ENCODE measurements around the gene OTOP2. TPM values are rescaled to one million over a fixed set of nuclear protein-coding genes. Genes with fewer than 3 reads are reported as not detected.

The OTOP2 gene
- total RNA-seq, 2 donors from 2014 or later: 5.7 to 18.4 TPM

- Histone ChIP-seq H3K36me3 (no peaks in the 10 kb centered on the region), H3K4me3 (no peak overlapping the region), H3K9me3 (no peaks in the 10 kb centered on the region), H3K27me3 (peaks cover 17% of the 10 kb centered on the region), H3K4me1 (no peaks in the 10 kb centered on the region), H3K27ac (no peak overlapping the region), H3K9ac (ENCODE audit: low read depth in 2 of 2, low read length in 2 of 2) (no peak overlapping the region)
- no peak for TF ChIP-seq CTCF (IDR thresholded peaks at IDR 0.05)
- intact Hi-C loops (cut with DNase I): no loop called here
- DNase-seq: no peak
These were observed 17.2 kb downstream of the OTOP2 start for GRCh38 chr17:74941128-74941725.

DNA sequence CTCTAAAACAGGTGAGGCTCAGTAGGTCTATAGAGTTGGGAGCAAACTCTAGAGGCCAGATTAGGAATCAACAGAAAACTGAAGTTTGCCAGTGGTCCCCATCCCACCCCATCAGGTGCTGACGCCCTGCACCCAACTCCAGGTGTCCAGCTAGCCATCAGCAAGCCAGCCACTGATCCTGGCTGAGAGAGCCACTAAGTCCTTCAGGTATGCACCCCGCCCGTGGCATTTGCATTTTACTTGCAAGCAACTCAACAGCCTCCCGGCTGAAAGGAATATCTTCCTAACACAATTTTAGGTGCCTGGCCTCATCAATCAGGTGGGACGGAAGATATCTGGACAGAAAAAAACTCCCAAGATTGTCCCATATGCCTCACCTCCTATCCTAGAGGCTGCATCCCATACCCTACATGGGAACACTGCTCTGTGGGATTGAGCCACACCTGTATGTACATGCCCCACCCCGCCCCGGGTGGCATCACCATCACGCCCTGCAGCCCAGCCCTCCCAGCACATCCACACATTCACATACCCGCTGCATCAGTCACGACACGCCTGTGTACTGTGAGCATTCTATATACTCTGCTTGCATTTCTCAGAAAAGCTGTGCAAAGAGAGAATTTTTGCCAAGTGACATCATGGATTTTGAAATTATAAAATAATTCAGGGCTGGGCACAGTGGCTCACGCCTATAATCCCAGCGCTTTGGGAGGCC, 19.9 kb downstream of the OTOP2 start:
- H3K9me3 ChIP-seq: no peaks in the 10 kb centered on the region
- no peak for TF ChIP-seq CTCF (IDR thresholded peaks at IDR 0.05)
- H3K36me3 ChIP-seq: no peaks in the 10 kb centered on the region
- H3K27ac ChIP-seq: no peak overlapping the region
- no peaks in the 10 kb centered on the region for H3K4me1 ChIP-seq
- no peak for DNase-seq
- no peak overlapping the region for H3K4me3 ChIP-seq
- H3K27me3 ChIP-seq: peaks cover 3% of the 10 kb centered on the region
- no peak overlapping the region for H3K9ac ChIP-seq (ENCODE audit: low read depth in 2 of 2, low read length in 2 of 2)
- intact Hi-C loops (cut with DNase I): no loop called here

DNA sequence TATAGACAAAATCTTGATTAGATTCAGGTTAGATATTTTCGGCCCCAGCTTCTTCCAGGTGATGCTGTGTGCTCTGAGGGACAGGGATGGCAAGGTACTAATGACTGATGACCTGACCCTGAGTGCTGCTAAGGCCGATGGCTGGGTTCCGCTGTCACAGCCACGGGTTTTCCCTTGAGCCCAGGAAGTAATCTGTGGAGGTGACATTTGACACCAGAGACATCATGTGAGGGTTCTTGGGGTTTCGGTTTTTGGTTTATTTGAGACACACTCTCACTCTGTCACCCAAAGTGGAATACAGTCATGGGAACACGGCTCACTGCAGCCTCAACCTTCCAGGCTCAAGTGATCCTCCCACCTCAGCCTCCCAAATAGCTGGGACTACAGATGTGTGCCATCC, 21.5 kb downstream of the OTOP2 start:
- no peak for TF ChIP-seq CTCF (IDR thresholded peaks at IDR 0.05)
- no peaks in the 10 kb centered on the region for H3K9me3 ChIP-seq
- H3K27ac ChIP-seq: no peak overlapping the region
- no peaks in the 10 kb centered on the region for H3K36me3 ChIP-seq
- no peak overlapping the region for H3K9ac ChIP-seq (ENCODE audit: low read depth in 2 of 2, low read length in 2 of 2)
- peaks cover 3% of the 10 kb centered on the region for H3K27me3 ChIP-seq
- no peak for DNase-seq
- no peaks in the 10 kb centered on the region for H3K4me1 ChIP-seq
- intact Hi-C loops (cut with DNase I): no loop called here
- no peak overlapping the region for H3K4me3 ChIP-seq

DNA sequence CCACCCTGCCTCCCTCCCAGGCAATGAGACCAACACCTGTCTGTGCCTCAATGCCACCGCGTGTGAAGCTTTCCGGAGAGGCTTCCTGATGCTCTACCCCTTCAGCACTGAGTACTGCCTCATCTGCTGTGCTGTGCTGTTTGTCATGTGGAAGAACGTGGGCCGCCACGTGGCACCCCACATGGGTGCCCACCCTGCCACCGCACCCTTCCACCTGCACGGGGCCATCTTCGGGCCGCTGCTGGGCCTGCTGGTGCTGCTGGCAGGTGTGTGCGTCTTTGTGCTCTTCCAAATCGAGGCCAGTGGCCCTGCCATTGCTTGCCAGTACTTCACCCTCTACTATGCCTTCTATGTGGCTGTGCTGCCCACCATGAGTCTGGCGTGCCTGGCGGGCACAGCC, 22.6 kb downstream of the OTOP2 start:
- H3K9me3 ChIP-seq: no peaks in the 10 kb centered on the region
- H3K27ac ChIP-seq: no peak overlapping the region
- intact Hi-C loops (cut with DNase I): no loop called here
- no peak overlapping the region for H3K4me3 ChIP-seq
- H3K36me3 ChIP-seq: no peaks in the 10 kb centered on the region
- H3K27me3 ChIP-seq: peaks cover 3% of the 10 kb centered on the region
- no peaks in the 10 kb centered on the region for H3K4me1 ChIP-seq
- H3K9ac ChIP-seq (ENCODE audit: low read depth in 2 of 2, low read length in 2 of 2): no peak overlapping the region
- DNase-seq: no peak
- TF ChIP-seq CTCF (IDR thresholded peaks at IDR 0.05): no peak

DNA sequence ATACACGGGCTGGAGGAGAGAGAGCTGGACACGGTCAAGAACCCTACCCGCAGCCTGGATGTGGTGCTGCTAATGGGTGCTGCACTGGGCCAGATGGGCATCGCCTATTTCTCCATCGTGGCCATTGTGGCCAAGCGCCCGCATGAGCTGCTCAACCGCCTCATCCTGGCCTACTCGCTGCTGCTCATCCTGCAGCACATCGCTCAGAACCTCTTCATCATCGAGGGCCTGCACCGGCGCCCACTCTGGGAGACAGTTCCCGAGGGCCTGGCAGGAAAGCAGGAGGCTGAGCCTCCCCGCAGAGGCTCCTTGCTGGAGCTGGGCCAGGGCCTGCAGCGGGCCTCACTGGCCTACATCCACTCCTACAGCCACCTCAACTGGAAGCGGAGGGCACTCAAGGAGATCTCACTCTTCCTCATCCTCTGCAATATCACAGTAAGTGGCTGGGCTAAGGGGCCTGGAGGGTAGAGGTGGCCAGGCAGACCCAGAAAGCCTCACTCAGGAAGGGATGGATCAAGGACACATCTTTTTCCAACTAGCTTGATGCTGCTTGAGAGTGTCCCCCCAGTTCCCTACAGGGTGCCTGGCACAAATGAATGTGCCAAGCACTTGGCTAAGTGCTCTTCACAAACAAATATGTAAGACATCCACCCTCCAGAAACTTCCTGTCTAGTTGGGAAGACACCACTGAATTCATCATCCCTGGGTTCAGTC, 23.1 kb downstream of the OTOP2 start:
- Histone ChIP-seq H3K4me1 (no peaks in the 10 kb centered on the region), H3K27me3 (peaks cover 3% of the 10 kb centered on the region), H3K9ac (ENCODE audit: low read depth in 2 of 2, low read length in 2 of 2) (no peak overlapping the region), H3K36me3 (no peaks in the 10 kb centered on the region), H3K9me3 (no peaks in the 10 kb centered on the region), H3K27ac (no peak overlapping the region), H3K4me3 (no peak overlapping the region)
- no peak for TF ChIP-seq CTCF (IDR thresholded peaks at IDR 0.05)
- no peak for DNase-seq
- intact Hi-C loops (cut with DNase I): no loop called here
